Mesodermal cell (in vitro differentiated cells): Measurements from ENCODE around the gene ZNF467.

Experiments
- H3K27ac ChIP-seq: 2 replicates; pipeline ENCODE4 v1.7.0; 2013; ENCODE audit warnings: mild to moderate bottlenecking, low read depth, low read length, moderate library complexity; ENCODE audit not compliant: severe bottlenecking
- H3K36me3 ChIP-seq: 2 replicates; pipeline ENCODE4 v1.7.1; 2013; ENCODE audit warnings: mild to moderate bottlenecking, low read length, moderate library complexity; ENCODE audit not compliant: control insufficient read depth, insufficient read depth
- H3K4me1 ChIP-seq: one replicate; pipeline ENCODE4 v1.7.1; 2013; ENCODE audit warnings: mild to moderate bottlenecking, low read length; ENCODE audit not compliant: insufficient read depth, control insufficient read depth, poor library complexity, severe bottlenecking
- H3K4me3 ChIP-seq: 2 replicates; pipeline ENCODE4 v1.7.0; 2013; ENCODE audit warnings: low read length, control low read depth, mild to moderate bottlenecking; ENCODE audit not compliant: insufficient read depth, poor library complexity, severe bottlenecking; ENCODE audit errors: extremely low read depth
- H3K9me3 ChIP-seq: 2 replicates; pipeline ENCODE4 v1.7.1; 2013; ENCODE audit warnings: mild to moderate bottlenecking, low read length, moderate library complexity; ENCODE audit not compliant: control insufficient read depth
- WGBS, 2 experiments: methylation state at CpG; one replicate each; pipeline ENCODE4 v1.1.5; 2013; ENCODE audit warnings: missing lambda C conversion rate in 2 of 2; ENCODE audit not compliant: insufficient coverage in 2 of 2; 5-methylcytosine and 5-hydroxymethylcytosine counted together

ZNF467 gene

DNA sequence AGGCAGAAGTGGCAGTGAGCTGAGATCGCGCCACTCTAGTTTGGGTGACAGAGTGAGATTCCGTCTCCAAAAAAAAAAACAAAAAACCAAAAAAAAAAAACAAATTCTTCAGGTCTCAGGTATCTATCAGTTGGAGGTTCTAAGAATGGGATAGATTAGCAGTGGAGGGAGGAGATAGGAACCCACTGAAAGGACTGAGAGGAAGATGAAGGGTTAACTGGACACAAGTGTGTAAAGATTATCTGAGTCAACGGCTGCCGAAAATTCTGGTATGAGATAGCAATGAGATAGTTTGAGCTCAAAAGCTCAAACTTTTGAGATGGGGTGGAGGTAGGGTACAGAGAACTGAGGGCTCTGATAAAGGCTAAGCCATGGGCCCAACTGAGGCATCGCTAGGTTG, 12.8 kb downstream of the ZNF467 start:
- 92 to 100% methylated on average over 2 of the region's 6 CpGs for WGBS, 2 experiments
- Histone ChIP-seq H3K4me1 (peaks cover 5% of the 10 kb centered on the region), H3K4me3 (no peak overlapping the region)

DNA sequence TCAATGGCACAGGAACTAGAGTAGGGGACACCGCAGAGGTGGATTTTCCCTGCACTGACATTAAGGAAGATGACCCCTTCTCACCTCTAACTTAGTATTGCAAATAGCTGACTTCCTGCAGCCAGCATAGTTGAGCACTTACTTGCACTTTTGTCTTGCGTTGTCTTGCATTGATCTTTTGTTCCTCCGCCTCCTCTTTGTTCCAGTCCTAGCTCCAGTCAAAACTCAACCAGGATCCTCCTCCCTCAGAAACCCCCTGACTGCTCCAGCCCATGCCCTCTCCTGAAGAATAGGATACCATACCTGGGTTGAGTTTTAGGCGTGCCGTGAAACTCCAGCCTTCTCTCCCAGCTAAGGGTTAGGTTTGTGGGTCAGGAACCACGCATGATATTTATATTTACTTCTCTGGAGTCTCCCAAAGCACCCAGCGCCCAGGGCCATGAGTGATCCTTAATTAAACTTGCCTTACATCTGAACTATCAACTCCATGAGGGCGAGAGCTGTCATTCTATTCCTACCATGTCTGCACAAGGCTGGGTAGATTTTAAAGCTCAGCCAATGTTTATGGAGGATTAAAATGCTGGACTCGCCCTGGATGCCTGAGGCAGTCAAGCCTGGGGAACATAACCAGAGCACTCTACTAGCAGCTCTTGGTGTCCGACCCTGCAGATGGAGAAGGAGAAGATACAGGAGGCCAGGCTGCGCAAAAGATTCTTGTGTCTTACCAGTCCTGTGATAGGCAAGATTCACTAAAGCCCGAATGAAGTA, 14.1 kb downstream of the ZNF467 start:
- H3K4me3 ChIP-seq = no peak overlapping the region
- 60 to 76% methylated on average over 8 of the region's 12 CpGs for WGBS, 2 experiments
- H3K9me3 ChIP-seq = no peaks in the 10 kb centered on the region
- no peaks in the 10 kb centered on the region for H3K4me1 ChIP-seq
- no peak overlapping the region for H3K27ac ChIP-seq
- H3K36me3 ChIP-seq = no peaks in the 10 kb centered on the region

More for the DNA sequence above, 12.8 kb downstream of the ZNF467 start:
- no peaks in the 10 kb centered on the region for H3K36me3 ChIP-seq
- H3K27ac ChIP-seq = no peak overlapping the region
- no peaks in the 10 kb centered on the region for H3K9me3 ChIP-seq

DNA sequence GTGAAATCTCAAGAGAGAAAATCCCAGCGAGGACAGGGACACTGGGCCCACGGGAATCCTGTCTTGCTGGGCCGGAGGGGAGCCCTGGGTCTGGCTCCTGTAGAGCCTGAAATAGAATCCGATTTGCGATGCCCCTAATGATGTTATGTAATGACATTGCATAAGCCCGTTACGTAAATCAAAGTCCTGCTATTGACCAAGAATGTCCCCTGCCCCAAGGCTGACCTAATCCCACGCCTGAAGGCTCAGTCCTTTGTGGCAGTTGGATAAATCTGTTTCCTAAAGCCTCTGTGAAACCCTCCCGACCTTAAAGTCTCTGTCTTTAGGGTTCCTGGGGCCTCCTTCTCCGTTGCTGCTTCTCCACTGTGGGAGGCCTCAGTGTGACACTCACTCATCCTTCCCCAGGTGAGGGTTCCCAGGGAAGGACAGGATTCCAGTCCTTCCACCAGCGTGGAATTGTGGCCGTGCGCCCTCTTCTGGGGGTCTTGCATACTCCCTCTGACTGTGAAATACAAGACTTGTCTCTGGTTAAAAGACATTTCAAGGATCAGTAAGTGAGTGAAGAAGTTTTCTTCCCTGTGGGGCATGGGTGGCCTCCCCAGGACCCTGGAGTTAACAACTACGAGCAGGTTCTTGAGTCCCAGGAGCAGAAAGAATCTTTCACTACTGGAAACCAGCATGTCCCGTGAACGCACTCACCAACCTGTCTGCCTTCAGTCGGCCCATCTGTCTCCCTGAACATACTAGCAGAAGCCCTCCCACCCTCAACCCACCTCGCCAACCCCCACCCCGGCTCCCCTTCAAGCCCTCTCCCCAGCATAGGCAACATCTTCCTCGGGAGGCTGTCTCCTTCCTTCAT, 19.8 kb downstream of the ZNF467 start:
- H3K9me3 ChIP-seq = no peaks in the 10 kb centered on the region

DNA sequence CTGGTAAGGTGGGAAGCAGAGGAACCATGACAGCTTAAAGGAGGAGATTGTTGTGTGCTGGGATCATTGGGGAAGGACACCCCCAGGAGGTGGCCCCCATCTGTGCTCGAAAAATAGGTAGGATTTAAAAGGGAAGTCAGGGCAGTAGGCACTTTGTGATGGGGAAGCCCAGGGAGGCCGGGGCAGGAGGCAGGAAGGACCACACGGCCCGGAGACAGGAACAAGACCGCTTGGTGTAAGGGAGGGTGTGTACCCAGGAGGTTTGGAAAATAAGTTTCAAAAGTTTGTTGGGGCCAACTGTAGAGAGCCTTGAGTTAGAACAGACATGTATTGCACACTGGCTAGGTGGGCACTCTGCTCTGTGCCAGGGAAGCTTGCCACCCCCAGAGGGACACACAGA, 20.7 kb downstream of the ZNF467 start:
- 86 to 93% methylated on average over 4 to 5 of the region's 5 CpGs for WGBS, 2 experiments
- H3K4me3 ChIP-seq = no peak overlapping the region
- no peaks in the 10 kb centered on the region for H3K9me3 ChIP-seq
- no peak overlapping the region for H3K27ac ChIP-seq
- H3K4me1 ChIP-seq = no peaks in the 10 kb centered on the region
- no peaks in the 10 kb centered on the region for H3K36me3 ChIP-seq

More for the DNA sequence above, 19.8 kb downstream of the ZNF467 start:
- Histone ChIP-seq H3K4me3 (no peak overlapping the region), H3K4me1 (no peaks in the 10 kb centered on the region), H3K27ac (no peak overlapping the region), H3K36me3 (no peaks in the 10 kb centered on the region)
- 60 to 71% methylated on average over 14 to 15 of the region's 20 CpGs for WGBS, 2 experiments

GRCh38 chr7:149751043-149751775, 22.2 kb downstream of the ZNF467 start:
- no peak overlapping the region for H3K27ac ChIP-seq
- 79 to 82% methylated on average over 5 to 8 of the region's 8 CpGs for WGBS, 2 experiments
- no peaks in the 10 kb centered on the region for H3K36me3 ChIP-seq
- H3K4me1 ChIP-seq = no peaks in the 10 kb centered on the region
- H3K9me3 ChIP-seq = no peaks in the 10 kb centered on the region
- no peak overlapping the region for H3K4me3 ChIP-seq

GRCh38 chr7:149750122-149750845, 23.1 kb downstream of the ZNF467 start:
- H3K9me3 ChIP-seq = no peaks in the 10 kb centered on the region
- H3K27ac ChIP-seq = no peak overlapping the region
- no peaks in the 10 kb centered on the region for H3K36me3 ChIP-seq
- no peaks in the 10 kb centered on the region for H3K4me1 ChIP-seq
- H3K4me3 ChIP-seq = no peak overlapping the region
- WGBS, 2 experiments = 93 to 94% methylated on average over 2 to 6 of the region's 9 CpGs

GRCh38 chr7:149748076-149748874, 25.1 kb downstream of the ZNF467 start:
- Histone ChIP-seq H3K4me1 (no peaks in the 10 kb centered on the region), H3K9me3 (no peaks in the 10 kb centered on the region), H3K27ac (no peak overlapping the region), H3K4me3 (no peak overlapping the region), H3K36me3 (no peaks in the 10 kb centered on the region)
- 63 to 64% methylated on average over 9 of the region's 9 CpGs for WGBS, 2 experiments

DNA sequence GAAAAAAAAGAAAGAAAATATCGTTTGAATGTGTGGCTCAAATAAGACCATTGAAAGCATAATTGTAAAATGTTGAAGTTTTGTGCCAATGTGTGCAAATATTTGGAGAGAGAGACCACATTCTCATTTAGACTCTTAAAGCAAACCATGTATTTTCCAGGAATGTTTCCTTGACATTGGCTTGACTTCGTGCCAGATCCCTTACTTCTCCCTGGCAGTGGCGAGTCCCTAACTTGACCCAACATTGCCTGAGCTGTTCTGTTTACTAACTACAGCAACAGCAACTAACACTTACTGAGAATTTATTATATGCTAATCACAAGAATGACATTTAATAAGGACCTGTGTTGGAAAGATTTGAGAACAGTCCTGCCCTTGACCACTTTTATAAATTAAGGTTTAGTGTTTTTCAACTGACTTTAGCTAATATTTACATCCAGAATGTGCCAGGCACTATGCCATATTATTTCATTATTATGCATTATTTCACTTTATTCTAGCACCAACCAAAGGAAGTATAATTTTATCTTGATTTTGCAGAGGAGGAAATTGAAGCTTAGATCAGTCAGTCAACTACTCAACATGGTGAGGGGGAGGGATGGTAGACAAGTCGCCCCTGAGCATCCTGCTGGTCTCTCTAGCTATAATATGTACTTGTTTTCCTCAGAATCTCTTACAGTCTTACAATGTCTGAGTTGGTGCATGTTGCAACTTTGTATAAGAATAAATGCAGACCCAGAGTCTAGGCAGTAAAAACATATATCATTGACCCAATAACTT, 29.7 kb downstream of the ZNF467 start:
- Histone ChIP-seq H3K4me3 (no peak overlapping the region), H3K4me1 (no peaks in the 10 kb centered on the region), H3K36me3 (no peaks in the 10 kb centered on the region), H3K27ac (no peak overlapping the region), H3K9me3 (no peaks in the 10 kb centered on the region)
- 83 to 100% methylated on average over 1 to 2 of the region's 4 CpGs for WGBS, 2 experiments

DNA sequence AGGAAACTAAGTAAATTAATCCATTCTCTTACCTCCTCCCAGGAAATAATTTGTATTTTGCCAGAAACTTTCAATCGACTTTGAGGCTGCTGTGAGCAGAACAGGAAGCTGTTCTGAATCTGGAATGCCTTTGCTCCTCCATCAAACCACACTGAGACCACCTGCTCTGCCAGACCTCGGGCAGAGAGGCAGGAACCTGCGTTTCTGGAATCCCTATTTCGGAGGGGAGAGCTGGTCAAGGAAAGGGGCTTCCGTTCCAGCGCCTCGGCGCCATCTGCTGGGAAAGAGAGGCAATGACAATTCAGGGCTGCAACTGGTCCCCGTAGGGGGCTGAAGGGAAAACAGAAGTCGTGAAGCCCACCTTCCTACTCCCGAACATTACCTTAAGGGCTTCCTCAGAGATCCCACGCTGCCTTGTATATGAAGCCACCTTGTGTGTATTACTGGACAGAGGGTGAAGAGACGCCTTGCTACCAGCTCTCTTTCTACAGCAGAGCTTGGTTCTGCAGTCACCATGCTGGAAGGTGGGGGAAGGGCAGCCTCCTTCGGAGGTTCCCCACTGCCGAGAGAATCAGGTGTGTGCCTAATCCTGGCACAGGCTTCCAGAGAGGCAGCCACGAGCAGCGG, 31.2 kb downstream of the ZNF467 start:
- 1 to 2% methylated on average over 12 to 14 of the region's 17 CpGs for whole genome bisulfite sequencing, 2 experiments
- no peaks in the 10 kb centered on the region for H3K4me1 ChIP-seq
- no peaks in the 10 kb centered on the region for H3K36me3 ChIP-seq
- H3K9me3 ChIP-seq = no peaks in the 10 kb centered on the region
- no peak overlapping the region for H3K4me3 ChIP-seq
- H3K27ac ChIP-seq = no peak overlapping the region
